HG02943 (cell line): ENCODE measurements around the gene EML1.

Experiments
- ATAC-seq: cut with Tn5 transposase; IDR thresholded peaks from one replicate; pipeline ENCODE4 v1.9.1; 2021; ENCODE audit warnings: mild to moderate bottlenecking, low read depth, moderate library complexity; ENCODE audit not compliant: unreplicated experiment

The EML1 gene

GRCh38 chr14:99889268-99889667, 96.1 kb downstream of the EML1 start:
- ATAC-seq = no peak

DNA sequence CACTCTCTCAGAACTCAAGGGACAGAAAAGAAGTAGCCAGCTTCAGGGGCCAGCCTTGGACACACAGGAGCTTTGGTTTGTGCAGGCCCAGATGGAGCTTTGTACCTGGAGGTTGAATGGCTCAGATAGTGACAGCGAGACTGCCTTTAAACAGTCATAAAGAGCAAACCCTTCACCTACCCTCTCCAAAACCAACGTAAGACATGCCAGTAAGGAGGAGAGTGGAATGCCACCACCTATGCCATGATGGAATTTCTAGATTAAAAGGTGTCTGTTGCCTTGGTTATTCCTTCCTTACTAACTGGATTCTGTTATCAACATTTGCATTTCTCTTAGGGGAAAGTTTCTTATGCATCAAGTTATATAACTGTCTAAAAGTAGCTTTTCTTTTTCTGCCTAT, 98.1 kb downstream of the EML1 start:
- no peak for ATAC-seq

GRCh38 chr14:99891900-99892299, 98.7 kb downstream of the EML1 start:
- ATAC-seq = no peak

- no peak for ATAC-seq
Measured at GRCh38 chr14:99892406-99892805, 99.2 kb downstream of the EML1 start.

DNA sequence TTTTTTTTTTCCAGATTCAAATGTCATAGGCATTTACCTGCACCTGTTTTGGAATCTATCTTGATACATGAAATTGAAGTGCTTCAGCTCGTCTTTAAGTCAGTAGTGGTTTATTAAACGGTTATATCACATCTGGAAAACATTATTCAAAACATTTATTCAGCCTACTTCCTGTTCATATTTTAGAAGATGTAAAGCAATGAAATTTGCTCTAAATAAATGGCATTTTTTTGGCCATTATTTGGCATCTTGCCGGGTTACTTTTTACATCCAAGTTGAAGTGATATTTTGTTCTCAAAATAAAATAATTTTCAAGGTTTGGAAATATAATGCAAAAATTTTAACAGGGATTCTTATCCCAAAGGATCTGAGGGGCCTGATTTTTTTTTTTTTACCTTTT, 103.1 kb downstream of the EML1 start:
- no peak for ATAC-seq

GRCh38 chr14:99899578-99900178, 106.5 kb downstream of the EML1 start:
- no peak for ATAC-seq

DNA sequence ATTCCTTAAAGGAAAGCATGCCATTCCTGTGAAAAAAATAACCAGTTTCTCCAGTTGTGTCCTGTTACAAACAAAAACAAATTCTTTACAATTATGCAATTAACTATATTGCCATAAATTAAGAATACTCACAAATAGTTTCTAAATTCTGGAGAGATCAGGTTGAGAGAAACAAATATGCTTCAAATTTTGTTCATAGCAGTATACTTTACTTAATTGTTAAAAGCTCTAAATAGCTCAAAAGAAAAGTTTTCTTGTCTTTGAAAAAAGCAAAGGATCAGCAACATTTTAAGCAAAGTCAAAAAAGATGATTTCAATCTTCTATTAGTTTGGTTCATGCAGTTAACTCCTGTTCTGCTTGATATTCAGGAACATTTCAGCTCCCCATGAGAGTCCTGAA, 109.7 kb downstream of the EML1 start:
- ATAC-seq = no peak

- no peak for ATAC-seq
Measured at GRCh38 chr14:99904506-99904905, 111.3 kb downstream of the EML1 start.

DNA sequence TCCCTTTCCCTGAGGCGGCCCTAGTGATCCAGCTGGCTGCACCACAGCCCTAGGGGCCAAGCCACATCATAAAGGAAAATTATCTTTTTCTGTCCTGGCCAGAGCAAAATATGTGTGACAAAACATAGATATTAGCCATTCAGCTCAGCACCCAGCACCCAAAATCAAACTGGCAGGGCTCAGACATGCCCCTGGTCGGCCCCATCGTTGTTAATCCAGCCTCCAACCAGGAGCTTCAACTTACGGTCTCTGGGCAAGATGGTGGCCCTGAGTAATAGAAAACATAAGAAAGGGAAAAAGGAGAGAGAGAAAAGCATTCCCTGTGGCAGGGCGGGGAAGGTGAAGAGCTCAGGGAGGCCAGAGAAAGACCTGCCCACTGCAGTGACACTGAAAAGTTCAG, 111.9 kb downstream of the EML1 start:
- ATAC-seq = no peak

DNA sequence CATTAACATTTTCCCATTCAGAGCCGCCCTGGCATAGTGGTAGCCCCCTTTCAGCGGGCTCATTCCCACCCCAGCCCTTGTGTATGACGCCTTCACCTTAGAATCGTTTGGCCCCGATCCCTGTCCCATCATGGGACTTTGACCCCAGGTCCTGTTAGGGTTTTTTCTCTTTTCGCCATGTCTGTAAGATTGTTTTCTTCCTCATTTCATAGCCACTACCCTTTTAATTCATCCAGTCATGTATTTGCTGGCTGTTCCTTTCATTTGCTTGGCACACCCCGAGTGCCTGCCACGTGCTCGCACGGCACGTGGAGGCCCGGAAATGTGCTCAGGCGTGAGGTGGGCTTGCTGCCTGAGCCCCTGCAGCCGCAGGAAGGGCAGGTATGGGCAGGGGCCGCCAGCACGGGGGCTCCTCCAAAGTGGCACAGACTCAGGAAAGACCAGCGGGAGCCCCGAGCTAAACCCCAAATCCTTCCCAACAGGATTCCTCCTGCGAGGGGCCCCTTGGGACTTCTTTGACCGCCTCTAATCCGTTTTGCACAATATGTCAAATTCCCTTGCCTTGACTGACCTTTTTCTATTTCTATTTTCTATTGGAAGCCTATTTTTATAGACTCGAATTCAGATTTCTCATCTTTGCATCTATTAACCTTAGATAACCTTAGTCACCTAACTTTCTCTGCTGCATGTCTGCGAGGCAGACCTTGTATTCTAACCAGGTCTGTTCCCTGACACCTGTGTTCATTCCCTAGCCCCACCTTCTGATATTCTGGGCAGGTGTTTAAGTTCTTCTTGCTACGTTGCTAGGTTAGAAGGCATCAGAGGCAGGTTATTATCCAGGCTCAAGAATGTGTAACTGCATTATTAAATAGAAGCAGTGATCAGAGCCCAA, 114.8 kb downstream of the EML1 start:
- ATAC-seq = no peak

DNA sequence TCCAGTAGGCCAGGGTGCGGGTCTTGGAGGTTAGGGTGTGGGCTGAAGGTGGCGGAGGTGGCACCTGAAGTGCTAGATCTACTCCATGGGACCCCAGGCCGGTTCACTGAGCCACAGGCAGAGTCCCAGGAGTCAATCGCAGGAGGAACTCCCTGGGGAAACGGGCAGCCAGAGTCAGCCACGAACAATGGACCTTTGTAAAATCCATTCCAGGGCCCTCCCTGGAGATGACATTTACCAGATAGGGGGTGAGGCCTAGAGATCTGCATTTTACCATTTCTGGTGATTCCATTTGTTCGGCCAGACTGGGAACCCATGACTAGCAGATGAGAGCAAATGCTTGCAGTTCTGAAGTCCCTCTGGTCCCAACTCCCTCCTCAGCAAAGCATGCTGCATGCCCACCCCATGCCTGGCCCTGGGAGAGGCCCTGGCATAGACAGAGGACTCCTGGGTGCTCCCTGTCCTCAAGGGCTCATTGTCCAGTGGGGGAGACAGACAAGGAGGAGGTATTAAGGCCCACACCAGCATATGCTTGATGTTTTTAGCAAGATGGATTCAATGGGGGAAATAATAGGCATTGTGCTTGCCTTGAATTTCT, 115.5 kb downstream of the EML1 start:
- no peak for ATAC-seq

- no peak for ATAC-seq
Measured at GRCh38 chr14:99909513-99910064, 116.4 kb downstream of the EML1 start.

GRCh38 chr14:99910337-99911309, 117.4 kb downstream of the EML1 start:
- ATAC-seq = no peak

DNA sequence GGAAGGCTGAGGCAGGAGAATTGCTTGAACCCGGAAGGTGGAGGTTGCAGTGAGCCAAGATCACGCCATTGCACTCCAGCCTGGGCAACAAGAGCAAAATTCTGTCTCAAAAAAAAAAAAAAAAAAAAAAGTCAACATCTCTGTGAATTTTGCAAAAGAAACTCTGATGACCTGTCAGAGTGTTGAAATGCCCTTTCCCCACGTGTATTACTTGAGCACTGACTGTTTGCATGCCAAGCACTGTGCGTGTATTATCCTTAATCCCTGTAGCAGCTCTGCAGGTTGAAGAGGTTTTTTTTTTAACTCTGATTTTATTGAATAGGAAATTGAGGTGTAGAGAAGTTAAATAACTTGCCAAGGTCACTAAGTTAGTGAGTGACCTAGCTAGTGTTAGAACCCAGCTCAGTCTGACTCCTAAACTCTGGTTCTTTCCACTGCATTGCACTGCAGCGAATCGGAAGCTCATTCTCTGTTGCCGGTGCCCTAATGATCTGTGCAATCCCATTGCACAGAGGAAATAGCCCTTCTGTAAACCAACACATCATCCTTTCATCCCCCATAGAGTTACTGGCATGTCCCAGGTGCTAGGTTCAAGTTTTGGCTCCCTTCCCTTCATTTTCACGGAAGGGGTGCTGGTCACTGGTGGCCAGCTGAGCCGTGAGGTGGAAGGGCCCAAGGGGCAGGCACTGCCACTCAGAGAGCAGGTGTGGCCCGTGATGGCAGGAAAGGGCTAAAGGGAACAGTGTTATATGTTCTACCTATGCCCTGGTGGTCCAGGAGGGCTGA, 122.3 kb downstream of the EML1 start:
- no peak for ATAC-seq

DNA sequence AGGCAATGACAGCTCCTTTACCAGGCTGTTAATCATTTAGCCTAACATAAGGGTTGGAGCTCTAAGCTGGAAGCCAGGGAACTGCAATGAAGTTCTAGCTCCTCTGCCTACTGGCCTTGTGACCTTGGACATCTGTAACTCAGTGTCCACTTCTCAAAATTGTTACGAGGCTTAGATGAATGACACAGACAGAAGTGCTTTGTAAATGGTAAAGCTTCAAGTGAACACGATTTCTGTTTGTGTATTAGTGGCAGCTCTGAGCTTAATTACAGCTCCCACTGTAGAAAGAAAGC, 122.8 kb downstream of the EML1 start:
- no peak for ATAC-seq

- ATAC-seq = no peak
Measured at GRCh38 chr14:99918781-99919180, 125.6 kb downstream of the EML1 start.

DNA sequence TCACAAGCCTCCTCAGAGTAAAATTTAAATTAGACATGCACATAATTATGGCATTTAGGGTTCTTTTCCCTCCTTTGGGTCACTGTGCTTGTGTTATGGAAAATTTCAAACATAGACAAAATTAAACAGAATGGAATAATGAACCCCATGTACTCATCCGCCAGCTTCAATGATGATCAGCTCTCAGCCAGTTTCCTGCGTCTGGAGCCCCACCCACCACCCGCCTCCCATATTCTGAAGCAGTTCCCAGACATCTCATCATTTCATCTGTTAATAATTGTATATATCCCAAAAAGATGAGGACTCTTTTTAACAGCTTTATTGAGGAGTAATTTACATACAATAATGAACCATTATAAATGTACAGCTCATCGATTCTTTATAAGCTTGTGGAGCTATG, 128.2 kb downstream of the EML1 start:
- no peak for ATAC-seq

- ATAC-seq = no peak
Measured at GRCh38 chr14:99924379-99924778, 131.2 kb downstream of the EML1 start.

- no peak for ATAC-seq
Measured at GRCh38 chr14:99925471-99925870, 132.3 kb downstream of the EML1 start.

- no peak for ATAC-seq
Measured at GRCh38 chr14:99928963-99929362, 135.8 kb downstream of the EML1 start.
